GM12892 (cell line): Measurements from ENCODE around the gene ENAH.

ENCODE experiments used
- DNase-seq: peaks from one replicate; pipeline ENCODE4 v3.0.0; 2011; ENCODE audit not compliant: insufficient read length
- FAIRE-seq: peaks from 2 replicates; lab custom pipeline; 2011; peaks lifted over from hg19 to GRCh38; lab: Jason Lieb, UNC
- POLR2A ChIP-seq: IDR thresholded peaks from 2 replicates; pipeline ENCODE4 v1.6.1; 2011; ENCODE audit warnings: low read depth, low read length, control low read depth
- POLR2AphosphoS5 ChIP-seq: IDR thresholded peaks from 2 replicates; pipeline ENCODE4 v1.6.1; 2011; ENCODE audit warnings: low read depth, low read length, control low read depth
- TAF1 ChIP-seq: IDR thresholded peaks from 2 replicates; pipeline ENCODE4 v1.6.1; 2011; ENCODE audit warnings: low read depth, mild to moderate bottlenecking, control low read depth, low read length, borderline replicate concordance

ENAH gene

GRCh38 chr1:225454733-225455132 lies 198.2 kb downstream of the ENAH start:
- no peak for FAIRE-seq
- DNase-seq, result no peak
- TF ChIP-seq TAF1, result no peak
- no peak for TF ChIP-seq POLR2AphosphoS5
- TF ChIP-seq POLR2A, result no peak

DNA sequence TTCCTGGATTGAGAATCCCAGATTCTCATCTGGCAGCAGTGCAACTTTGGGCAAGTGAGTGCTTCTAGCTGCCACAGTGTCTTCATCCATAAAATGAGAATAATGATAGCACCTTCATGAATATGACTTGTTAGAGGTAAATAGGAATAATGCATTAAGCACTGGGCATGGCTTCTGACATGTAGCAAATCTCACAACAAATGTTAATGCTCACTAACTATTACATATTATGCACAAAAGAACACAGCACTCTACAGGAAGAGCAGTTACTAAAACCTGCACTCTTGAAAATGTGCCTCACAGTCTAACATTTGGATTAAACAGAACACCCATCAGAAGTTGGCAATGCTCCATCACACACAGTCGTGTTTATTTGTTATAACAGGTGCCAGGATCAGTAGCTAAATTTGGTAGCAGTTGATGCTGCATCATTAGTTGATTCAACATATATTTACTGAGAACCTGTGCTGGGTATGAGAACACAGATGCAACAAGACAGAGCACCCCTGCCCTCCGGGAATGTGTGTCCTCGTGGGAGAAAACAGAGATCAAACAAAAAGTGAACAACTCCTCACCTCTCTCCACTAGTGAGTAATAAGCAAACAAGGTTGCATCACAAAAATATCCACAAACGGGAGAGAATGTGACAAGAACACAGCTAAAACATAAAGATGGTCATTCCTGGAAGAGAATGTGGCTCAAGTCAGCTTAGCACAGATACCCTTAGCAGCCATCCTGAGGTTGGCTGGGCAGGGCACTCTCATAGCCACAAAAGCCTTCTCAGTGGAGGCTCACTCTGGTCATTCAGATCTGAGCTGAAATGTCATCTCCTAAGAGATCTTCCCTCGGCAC lies 198.9 kb downstream of the ENAH start:
- TF ChIP-seq POLR2A, result no peak
- TF ChIP-seq POLR2AphosphoS5, result no peak
- no peak for TF ChIP-seq TAF1
- no peak for FAIRE-seq

GRCh38 chr1:225451840-225452515 lies 200.9 kb downstream of the ENAH start:
- no peak for FAIRE-seq
- DNase-seq, result no peak
- TF ChIP-seq POLR2AphosphoS5 (no peak), TAF1 (no peak), POLR2A (no peak)

More for the DNA sequence above, 198.9 kb downstream of the ENAH start:
- DNase-seq, result no peak

- FAIRE-seq (no peak), DNase-seq (no peak)
- no peak for TF ChIP-seq TAF1
- no peak for TF ChIP-seq POLR2AphosphoS5
- no peak for TF ChIP-seq POLR2A
Observed at GRCh38 chr1:225451340-225451739, 201.6 kb downstream of the ENAH start.

DNA sequence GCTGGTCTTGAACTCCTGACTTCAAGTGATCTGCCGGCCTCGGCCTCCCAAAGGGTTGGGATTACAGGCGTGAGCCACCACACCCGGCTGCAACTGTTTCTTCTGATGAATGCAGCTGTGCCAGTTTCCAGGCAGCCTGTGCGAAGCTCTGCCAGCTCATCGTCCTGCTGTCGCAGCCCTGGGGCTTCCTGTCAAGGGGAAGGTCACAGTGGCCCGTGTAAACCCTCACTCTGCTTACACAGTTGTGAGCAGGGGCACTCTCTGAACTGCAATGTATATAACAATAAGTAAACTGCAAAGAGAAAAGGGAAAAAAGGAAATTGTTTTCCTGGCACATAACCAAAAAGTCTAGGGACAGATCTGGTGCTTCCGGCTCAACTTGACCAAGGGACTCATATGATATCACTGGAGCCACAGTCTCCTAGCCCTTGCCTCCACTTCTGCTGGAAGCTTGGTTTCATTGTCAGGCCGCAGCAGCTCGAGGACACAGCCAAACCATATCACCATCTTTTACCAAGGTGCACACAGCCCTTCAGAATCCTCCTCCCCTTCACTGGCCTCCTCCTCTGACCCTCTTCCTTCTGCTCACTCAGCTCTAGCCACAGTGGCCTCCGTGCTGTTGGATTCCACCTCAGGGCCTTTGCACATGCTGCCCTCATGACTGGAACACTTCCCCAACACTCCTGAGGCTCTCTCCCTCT lies 202.3 kb downstream of the ENAH start:
- TF ChIP-seq POLR2AphosphoS5 (no peak), POLR2A (no peak), TAF1 (no peak)
- DNase-seq (no peak), FAIRE-seq (no peak)

DNA sequence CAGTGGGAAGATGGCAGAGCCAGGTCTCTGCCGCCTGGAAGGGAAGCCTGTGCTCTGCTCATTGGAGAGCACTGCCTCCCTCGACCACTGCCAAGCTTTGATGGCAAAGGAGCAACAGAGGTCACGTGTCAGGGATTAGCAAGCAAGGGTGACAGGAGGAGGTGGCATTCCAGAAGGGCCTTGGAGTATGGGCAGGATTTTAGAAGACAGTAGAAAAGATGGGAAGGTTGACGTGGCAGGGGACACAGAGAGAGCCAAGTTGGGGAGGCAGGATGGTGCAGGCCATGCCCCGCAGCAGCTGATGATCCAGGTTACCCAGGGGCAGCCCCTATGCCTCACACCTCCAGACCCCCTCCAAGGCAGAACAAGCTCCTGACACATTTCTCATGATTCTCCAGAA lies 203.1 kb downstream of the ENAH start:
- no peak for FAIRE-seq
- TF ChIP-seq POLR2AphosphoS5 (no peak), POLR2A (no peak), TAF1 (no peak)
- no peak for DNase-seq

DNA sequence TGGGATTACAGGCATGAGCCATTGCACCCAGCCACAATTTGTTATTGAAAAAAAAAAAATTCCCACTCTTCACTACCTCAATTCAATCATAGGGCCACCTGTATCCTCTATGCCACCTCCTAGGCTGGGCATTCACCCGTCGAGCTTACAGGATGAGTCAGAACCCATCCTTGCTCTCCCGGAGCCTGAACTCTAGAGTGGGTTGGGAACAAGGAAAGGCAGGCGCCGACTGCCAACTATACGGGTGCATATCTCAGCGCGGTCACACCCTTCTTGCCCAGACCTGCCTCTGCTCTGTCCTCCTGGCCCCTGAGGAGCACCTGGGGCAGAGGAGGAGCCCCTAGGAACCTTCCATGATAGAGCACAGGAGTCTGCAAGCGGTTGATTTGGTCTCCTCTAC lies 203.7 kb downstream of the ENAH start:
- FAIRE-seq, result no peak
- no peak for TF ChIP-seq POLR2AphosphoS5
- TF ChIP-seq POLR2A, result no peak
- no peak for TF ChIP-seq TAF1
- DNase-seq, result no peak

DNA sequence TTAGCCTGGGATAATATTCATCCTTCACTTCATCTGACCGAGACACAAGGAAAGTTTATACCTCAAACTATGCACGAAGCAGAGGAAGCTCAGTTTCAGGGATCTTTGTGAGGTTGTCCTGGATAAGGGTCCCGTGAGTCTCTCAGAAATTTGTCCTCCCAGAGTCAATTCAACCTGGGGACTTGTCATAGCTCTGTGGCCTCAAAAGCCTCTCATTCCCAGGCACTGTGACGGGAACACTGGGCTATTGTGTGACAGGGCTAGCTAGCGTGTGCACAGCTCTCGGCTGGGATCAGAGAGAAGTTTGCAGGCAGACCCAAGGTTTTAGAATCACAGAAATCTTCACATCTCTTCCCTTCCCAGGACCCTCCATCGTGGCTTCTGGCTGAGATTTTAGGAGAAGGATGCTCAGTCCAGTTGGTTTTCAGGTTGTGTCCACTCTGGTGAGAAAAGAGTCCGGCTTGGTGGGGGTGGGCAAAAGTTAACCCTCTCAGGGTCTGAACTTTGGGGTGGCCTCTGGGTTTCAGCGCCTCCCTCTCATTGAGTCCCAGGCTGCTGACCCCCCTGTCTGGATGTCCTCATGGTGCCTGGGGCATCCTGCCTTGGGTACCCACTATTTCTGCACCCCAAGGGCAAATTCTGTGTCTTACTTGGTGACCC lies 204.6 kb downstream of the ENAH start:
- DNase-seq (no peak), FAIRE-seq (no peak)
- TF ChIP-seq POLR2A (no peak), TAF1 (no peak), POLR2AphosphoS5 (no peak)

DNA sequence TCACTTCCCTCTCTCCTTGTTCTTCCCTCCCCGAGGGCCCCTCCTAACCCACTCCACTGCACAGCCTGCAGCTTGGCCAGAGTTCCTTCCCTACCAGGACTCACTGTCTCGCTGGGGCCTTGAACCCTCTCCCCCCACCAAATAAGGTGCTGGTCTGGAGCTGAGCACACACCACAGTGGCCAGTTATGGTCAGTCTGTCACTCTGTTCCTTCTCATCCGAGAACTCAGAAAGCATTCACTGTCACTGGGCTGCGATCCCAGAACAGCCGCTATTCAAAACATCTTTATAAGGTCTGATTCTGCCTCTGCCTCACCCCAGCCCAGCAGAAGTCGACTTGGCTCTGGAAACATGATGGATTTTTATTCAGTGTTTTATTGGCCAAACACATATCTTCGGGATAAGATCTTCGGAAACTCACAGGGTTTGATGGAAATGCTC lies 205.3 kb downstream of the ENAH start:
- no peak for TF ChIP-seq TAF1
- TF ChIP-seq POLR2AphosphoS5, result no peak
- TF ChIP-seq POLR2A, result no peak
- DNase-seq (no peak), FAIRE-seq (no peak)

- no peak for DNase-seq
- no peak for TF ChIP-seq TAF1
- no peak for TF ChIP-seq POLR2AphosphoS5
- no peak for TF ChIP-seq POLR2A
- no peak for FAIRE-seq
Observed at GRCh38 chr1:225446981-225447615, 205.8 kb downstream of the ENAH start.

DNA sequence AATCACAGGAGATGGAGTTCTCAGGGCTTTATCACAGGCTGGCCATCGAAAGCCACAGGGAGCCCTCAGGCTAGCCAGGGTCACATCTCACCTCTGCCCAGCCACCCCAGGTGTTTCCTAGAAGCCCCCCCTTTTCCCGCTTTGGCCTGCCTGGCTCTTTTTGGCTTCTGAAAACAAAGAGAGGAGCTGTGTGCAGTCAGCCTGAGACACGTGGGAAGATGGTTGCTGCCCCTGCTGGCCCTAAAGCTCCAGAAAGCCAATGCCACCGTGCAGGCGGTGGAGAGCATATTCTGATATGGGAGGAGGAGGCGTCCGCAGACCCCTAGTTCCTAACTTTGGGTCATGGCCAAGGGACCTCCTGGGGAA lies 206.3 kb downstream of the ENAH start:
- DNase-seq, result no peak
- FAIRE-seq, result no peak
- TF ChIP-seq POLR2AphosphoS5 (no peak), TAF1 (no peak), POLR2A (no peak)
